Osteocyte (in vitro differentiated cells): ENCODE data around the gene CUBN. TPM values are rescaled to one million over a fixed set of nuclear protein-coding genes. Genes with fewer than 3 reads are reported as not detected.

ENCODE experiments used
- DNase-seq: peaks from one replicate; pipeline ENCODE4 v3.0.0; 2021; ENCODE audit warnings: mixed read lengths; ENCODE audit not compliant: unreplicated experiment; ENCODE audit errors: extremely low spot score
- H3K27ac Mint-ChIP-seq: one replicate; pipeline ENCODE4 v1.8.0; 2021; ENCODE audit warnings: mild to moderate bottlenecking, mixed read lengths; ENCODE audit not compliant: unreplicated experiment
- H3K27me3 Mint-ChIP-seq: one replicate; pipeline ENCODE4 v1.8.0; 2021; ENCODE audit warnings: mixed read lengths; ENCODE audit not compliant: unreplicated experiment
- H3K36me3 Mint-ChIP-seq: one replicate; pipeline ENCODE4 v1.8.0; 2021; ENCODE audit warnings: mixed read lengths; ENCODE audit not compliant: unreplicated experiment
- H3K4me1 Mint-ChIP-seq: one replicate; pipeline ENCODE4 v1.8.0; 2021; ENCODE audit warnings: mixed read lengths; ENCODE audit not compliant: unreplicated experiment
- H3K4me3 Mint-ChIP-seq: one replicate; pipeline ENCODE4 v1.8.0; 2021; ENCODE audit warnings: mild to moderate bottlenecking, moderate library complexity, mixed read lengths; ENCODE audit not compliant: unreplicated experiment
- H3K9me3 Mint-ChIP-seq: one replicate; pipeline ENCODE4 v1.8.0; 2021; ENCODE audit warnings: mixed read lengths; ENCODE audit not compliant: unreplicated experiment
- CTCF ChIP-seq: fragments of 200-600 bp; sonication (generic); IDR thresholded peaks from 2 replicates; pipeline ENCODE4 v1.5.0; 2021; ENCODE audit warnings: antibody characterized with exemption, mild to moderate bottlenecking, moderate library complexity
- total RNA-seq: library from RNA; stranded (reverse); gene quantifications from 2 replicates; pipeline ENCODE4 v1.2.1, GENCODE V29; 2021

Gene CUBN
- total RNA-seq, 1 donor from 2014 or later = 1.4 TPM

- no peaks in the 10 kb centered on the region for H3K9me3 Mint-ChIP-seq
- H3K4me1 Mint-ChIP-seq = peaks cover 33% of the 10 kb centered on the region
- no peak for DNase-seq
- peak overlapping the region; percentile 39 for H3K27ac Mint-ChIP-seq
- no peaks in the 10 kb centered on the region for H3K36me3 Mint-ChIP-seq
- TF ChIP-seq CTCF = no peak
- H3K4me3 Mint-ChIP-seq = no peak overlapping the region
- no peaks in the 10 kb centered on the region for H3K27me3 Mint-ChIP-seq
Observed at GRCh38 chr10:16984242-16984641, 145.4 kb downstream of the CUBN start.

DNA sequence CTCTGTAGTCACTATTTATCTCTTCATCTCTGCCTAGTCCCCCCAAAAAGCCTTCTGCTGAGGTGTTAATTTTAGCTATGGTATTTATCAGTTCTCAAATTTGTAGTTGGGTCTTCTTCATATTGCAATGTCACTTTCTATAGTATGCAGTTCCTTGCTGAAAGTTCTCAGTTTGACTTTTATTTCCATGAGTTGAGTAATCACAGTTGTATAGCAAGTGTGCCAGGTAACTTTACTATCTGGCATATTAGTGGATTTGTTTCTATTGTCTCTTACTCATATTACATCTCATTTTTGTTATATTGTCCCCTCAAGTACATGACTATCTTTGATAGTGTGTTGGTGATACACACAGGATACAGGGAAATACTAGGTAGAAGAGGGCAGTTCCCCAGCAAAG lies 152.8 kb downstream of the CUBN start:
- Mint-ChIP-seq H3K4me3 (no peak overlapping the region), H3K27ac (no peak overlapping the region), H3K4me1 (peaks cover 3% of the 10 kb centered on the region), H3K36me3 (no peaks in the 10 kb centered on the region), H3K9me3 (no peaks in the 10 kb centered on the region), H3K27me3 (no peaks in the 10 kb centered on the region)
- no peak for DNase-seq
- no peak for TF ChIP-seq CTCF

- no peak for TF ChIP-seq CTCF
- H3K4me3 Mint-ChIP-seq = no peak overlapping the region
- H3K9me3 Mint-ChIP-seq = no peaks in the 10 kb centered on the region
- H3K27ac Mint-ChIP-seq = no peak overlapping the region
- H3K27me3 Mint-ChIP-seq = no peaks in the 10 kb centered on the region
- no peak for DNase-seq
- H3K36me3 Mint-ChIP-seq = no peaks in the 10 kb centered on the region
- peaks cover 3% of the 10 kb centered on the region for H3K4me1 Mint-ChIP-seq
Observed at GRCh38 chr10:16975188-16975587, 154.4 kb downstream of the CUBN start.

DNA sequence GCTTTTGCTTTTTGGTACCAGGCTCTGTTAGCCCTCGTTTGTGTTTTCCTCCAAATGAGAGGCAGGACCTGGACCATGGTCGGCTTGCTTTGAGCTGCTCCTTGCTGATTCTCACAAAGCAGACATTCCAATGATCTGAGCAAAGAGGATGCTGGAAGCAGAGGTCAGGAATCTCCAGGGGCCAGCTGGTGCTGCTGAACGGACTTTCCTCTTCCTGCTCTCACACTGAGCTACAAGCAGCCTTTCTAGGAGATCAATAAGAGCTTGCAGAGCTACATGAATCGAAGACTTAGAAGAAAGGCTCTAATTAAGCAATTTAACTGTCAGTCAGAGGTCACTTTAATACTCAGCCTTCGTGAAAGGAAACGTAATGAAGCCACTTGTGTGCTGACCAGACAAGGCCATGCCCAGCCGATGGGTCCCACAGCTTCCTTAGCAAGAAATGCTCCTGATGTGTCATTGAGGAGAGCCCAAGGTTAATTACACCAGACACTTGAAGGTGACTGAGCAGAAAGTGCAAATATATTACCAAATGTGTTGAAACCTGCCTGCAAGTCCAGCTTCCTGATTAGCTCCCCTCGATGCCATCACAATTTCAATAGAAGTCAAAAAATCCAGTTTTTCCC lies 161.1 kb downstream of the CUBN start:
- H3K9me3 Mint-ChIP-seq = no peaks in the 10 kb centered on the region
- H3K27me3 Mint-ChIP-seq = no peaks in the 10 kb centered on the region
- no peak for DNase-seq
- H3K4me3 Mint-ChIP-seq = peak overlapping the region; percentile 55
- peaks cover 42% of the 10 kb centered on the region for H3K4me1 Mint-ChIP-seq
- H3K27ac Mint-ChIP-seq = peak overlapping the region; percentile 94
- TF ChIP-seq CTCF = no peak
- no peaks in the 10 kb centered on the region for H3K36me3 Mint-ChIP-seq

GRCh38 chr10:16967866-16968415 lies 161.7 kb downstream of the CUBN start:
- Mint-ChIP-seq H3K4me3 (peak overlapping the region; percentile 55), H3K4me1 (peaks cover 42% of the 10 kb centered on the region), H3K27me3 (no peaks in the 10 kb centered on the region), H3K36me3 (no peaks in the 10 kb centered on the region), H3K9me3 (no peaks in the 10 kb centered on the region), H3K27ac (peak overlapping the region; percentile 94)
- no peak for TF ChIP-seq CTCF
- DNase-seq = no peak
